Natural killer cell (primary cell): ENCODE data around the gene FSCB. TPM values are rescaled to one million over a fixed set of nuclear protein-coding genes. Genes with fewer than 3 reads are reported as not detected.

Experiments used
- ATAC-seq, 3 donors: fragments of 150-1000 bp in 2 of 3; fragments of 200-7000 bp in 1 of 3; cut with Tn5 transposase; 1 replicate in 1 of 3; 2 replicates in 2 of 3; pipeline ENCODE4 v1.10.0; 2021; ENCODE audit warnings: mild to moderate bottlenecking in 2 of 3, moderate library complexity in 2 of 3
- DNase-seq, 2 donors: peaks; one replicate each; pipeline versions ENCODE4 v3.0.0 to v3.0.0-alpha.2; 2013 to 2021; ENCODE audit warnings: mixed read lengths in 1 of 2
- H3K27ac ChIP-seq: one replicate; pipeline ENCODE4 v1.5.1; 2013; ENCODE audit warnings: mild to moderate bottlenecking, low read length
- H3K27me3 ChIP-seq: one replicate; pipeline ENCODE4 v1.6.1; 2013; ENCODE audit warnings: low read length; ENCODE audit not compliant: control insufficient read depth, insufficient read depth
- H3K36me3 ChIP-seq: one replicate; pipeline ENCODE4 v1.6.1; 2013; ENCODE audit warnings: low read length; ENCODE audit not compliant: control insufficient read depth, insufficient read depth
- H3K4me1 ChIP-seq: one replicate; pipeline ENCODE4 v1.6.1; 2013; ENCODE audit warnings: low read length; ENCODE audit not compliant: control insufficient read depth, insufficient read depth
- H3K4me3 ChIP-seq: one replicate; pipeline ENCODE4 v1.5.1; 2013; ENCODE audit warnings: low read length
- H3K9me3 ChIP-seq: one replicate; pipeline ENCODE4 v1.6.1; 2013; ENCODE audit warnings: low read length; ENCODE audit not compliant: control insufficient read depth, insufficient read depth
- H3K27ac Mint-ChIP-seq, 2 donors: one replicate each; pipeline ENCODE4 v1.8.0; 2022; ENCODE audit warnings: mild to moderate bottlenecking in 2 of 2, mixed read lengths in 2 of 2, moderate library complexity in 1 of 2
- H3K27me3 Mint-ChIP-seq, 2 donors: one replicate each; pipeline ENCODE4 v1.8.0; 2022; ENCODE audit warnings: low read depth in 2 of 2, mixed read lengths in 2 of 2
- H3K36me3 Mint-ChIP-seq: one replicate; pipeline ENCODE4 v1.8.0; 2022; ENCODE audit warnings: mixed read lengths
- H3K4me1 Mint-ChIP-seq, 2 donors: one replicate each; pipeline ENCODE4 v1.8.0; 2022; ENCODE audit warnings: mixed read lengths in 2 of 2
- H3K4me3 Mint-ChIP-seq: one replicate; pipeline ENCODE4 v1.8.0; 2022; ENCODE audit warnings: mild to moderate bottlenecking, moderate library complexity, mixed read lengths
- H3K9me3 Mint-ChIP-seq, 2 donors: one replicate each; pipeline ENCODE4 v1.8.0; 2022; ENCODE audit warnings: mixed read lengths in 2 of 2
- WGBS: methylation state at CpG from one replicate; pipeline ENCODE4 v1.1.7; 2013; ENCODE audit warnings: missing lambda C conversion rate; ENCODE audit not compliant: insufficient coverage; 5-methylcytosine and 5-hydroxymethylcytosine counted together
- intact Hi-C: fragments of 100-400 bp; cut with micrococcal nuclease; formaldehyde crosslinking; loops from one replicate; pipeline ENCODE4 v1.14.2; 2022
- total RNA-seq, 4 donors: library from RNA; stranded (reverse); fragments of 120-200 nt in 1 of 4; gene quantifications; one replicate each; pipeline versions ENCODE4 v1.2.3 to v1.2.4, GENCODE V29; 2013 to 2022
- TF ChIP-seq, protein P1 (sequence below): fragments of 200-600 bp; IDR thresholded peaks from one replicate; pipeline ENCODE4 v1.8.0; 2022; ENCODE audit warnings: antibody characterized with exemption

FSCB gene
- total RNA-seq, 3 donors from 2014 or later (not counting 1 experiment from before 2014, with no cell fraction given): not detected

- H3K4me3 ChIP-seq: no peak overlapping the region
- Mint-ChIP-seq H3K27ac (no peak overlapping the region), H3K9me3 (peaks cover 19 to 31% of the 10 kb centered on the region in 2 donors), H3K36me3 (no peaks in the 10 kb centered on the region), H3K4me1 (no peaks in the 10 kb centered on the region), H3K4me3 (no peak overlapping the region), H3K27me3 (no peaks in the 10 kb centered on the region)
- TF ChIP-seq, protein P1, sequence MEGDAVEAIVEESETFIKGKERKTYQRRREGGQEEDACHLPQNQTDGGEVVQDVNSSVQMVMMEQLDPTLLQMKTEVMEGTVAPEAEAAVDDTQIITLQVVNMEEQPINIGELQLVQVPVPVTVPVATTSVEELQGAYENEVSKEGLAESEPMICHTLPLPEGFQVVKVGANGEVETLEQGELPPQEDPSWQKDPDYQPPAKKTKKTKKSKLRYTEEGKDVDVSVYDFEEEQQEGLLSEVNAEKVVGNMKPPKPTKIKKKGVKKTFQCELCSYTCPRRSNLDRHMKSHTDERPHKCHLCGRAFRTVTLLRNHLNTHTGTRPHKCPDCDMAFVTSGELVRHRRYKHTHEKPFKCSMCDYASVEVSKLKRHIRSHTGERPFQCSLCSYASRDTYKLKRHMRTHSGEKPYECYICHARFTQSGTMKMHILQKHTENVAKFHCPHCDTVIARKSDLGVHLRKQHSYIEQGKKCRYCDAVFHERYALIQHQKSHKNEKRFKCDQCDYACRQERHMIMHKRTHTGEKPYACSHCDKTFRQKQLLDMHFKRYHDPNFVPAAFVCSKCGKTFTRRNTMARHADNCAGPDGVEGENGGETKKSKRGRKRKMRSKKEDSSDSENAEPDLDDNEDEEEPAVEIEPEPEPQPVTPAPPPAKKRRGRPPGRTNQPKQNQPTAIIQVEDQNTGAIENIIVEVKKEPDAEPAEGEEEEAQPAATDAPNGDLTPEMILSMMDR: no peak
- DNase-seq: no peak
- WGBS: 60% methylated on average over 1 of the region's 1 CpG
- no peaks in the 10 kb centered on the region for H3K36me3 ChIP-seq
- H3K27ac ChIP-seq: no peak overlapping the region
- H3K4me1 ChIP-seq: no peaks in the 10 kb centered on the region
- ATAC-seq: no peak
- H3K27me3 ChIP-seq: no peaks in the 10 kb centered on the region
- intact Hi-C loops: no loop called here
- no peaks in the 10 kb centered on the region for H3K9me3 ChIP-seq
These were observed 29.1 kb downstream of the FSCB start for GRCh38 chr14:44477953-44478352.

DNA sequence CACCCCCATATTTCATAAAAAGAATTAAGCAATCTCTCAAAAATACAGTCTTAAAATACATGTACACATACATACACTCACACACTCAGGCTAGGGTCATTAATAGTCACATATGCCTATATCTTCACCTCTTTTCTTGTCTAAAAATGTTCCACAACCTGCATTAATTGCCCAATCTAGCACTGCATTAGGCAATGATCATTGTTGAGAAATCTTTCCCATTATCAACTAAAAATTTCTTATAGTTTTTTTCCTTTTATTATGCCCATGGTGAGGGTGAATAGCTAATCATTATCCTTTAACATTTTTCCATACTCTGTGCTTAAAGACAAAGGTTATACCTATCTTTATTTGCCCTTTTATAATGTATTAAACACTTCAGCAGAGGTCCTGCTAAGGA, 38.3 kb downstream of the FSCB start:
- no peak overlapping the region for H3K27ac Mint-ChIP-seq
- peaks cover 9 to 12% of the 10 kb centered on the region in 2 donors for H3K9me3 Mint-ChIP-seq
- Histone ChIP-seq H3K36me3 (no peaks in the 10 kb centered on the region), H3K4me3 (no peak overlapping the region), H3K4me1 (no peaks in the 10 kb centered on the region), H3K9me3 (no peaks in the 10 kb centered on the region), H3K27me3 (no peaks in the 10 kb centered on the region), H3K27ac (no peak overlapping the region)
- DNase-seq (no peak), ATAC-seq (no peak)
- intact Hi-C loops: no loop called here
- TF ChIP-seq, protein P1: no peak
- H3K36me3 Mint-ChIP-seq: no peaks in the 10 kb centered on the region
- H3K4me1 Mint-ChIP-seq: no peaks in the 10 kb centered on the region
- no peak overlapping the region for H3K4me3 Mint-ChIP-seq
- H3K27me3 Mint-ChIP-seq: no peaks in the 10 kb centered on the region

GRCh38 chr14:44463356-44464004, 43.6 kb downstream of the FSCB start:
- no peak for ATAC-seq
- no peaks in the 10 kb centered on the region for H3K36me3 Mint-ChIP-seq
- H3K9me3 Mint-ChIP-seq: peaks cover 11 to 15% of the 10 kb centered on the region in 2 donors
- H3K9me3 ChIP-seq: no peaks in the 10 kb centered on the region
- no peaks in the 10 kb centered on the region for H3K36me3 ChIP-seq
- 90% methylated on average over 4 of the region's 4 CpGs for WGBS
- no peak overlapping the region for H3K27ac ChIP-seq
- no peak overlapping the region for H3K4me3 ChIP-seq
- no peaks in the 10 kb centered on the region for H3K4me1 Mint-ChIP-seq
- DNase-seq: no peak
- TF ChIP-seq, protein P1: no peak
- no peaks in the 10 kb centered on the region for H3K4me1 ChIP-seq
- intact Hi-C loops: no loop called here
- H3K27me3 ChIP-seq: no peaks in the 10 kb centered on the region
- no peaks in the 10 kb centered on the region for H3K27me3 Mint-ChIP-seq
- H3K27ac Mint-ChIP-seq: no peak overlapping the region
- no peak overlapping the region for H3K4me3 Mint-ChIP-seq

- TF ChIP-seq, protein P1: no peak
- Mint-ChIP-seq H3K27me3 (no peaks in the 10 kb centered on the region), H3K4me3 (no peak overlapping the region), H3K27ac (no peak overlapping the region), H3K36me3 (peaks cover 4% of the 10 kb centered on the region), H3K4me1 (no peaks in the 10 kb centered on the region), H3K9me3 (peaks cover 10 to 17% of the 10 kb centered on the region in 2 donors)
- Histone ChIP-seq H3K4me1 (no peaks in the 10 kb centered on the region), H3K9me3 (no peaks in the 10 kb centered on the region), H3K27me3 (no peaks in the 10 kb centered on the region), H3K4me3 (no peak overlapping the region), H3K36me3 (no peaks in the 10 kb centered on the region), H3K27ac (no peak overlapping the region)
- no peak for ATAC-seq
- DNase-seq: no peak
- WGBS: no CpG with 5 or more reads among the region's 1 CpG
- intact Hi-C loops: no loop called here
These were observed 44.7 kb downstream of the FSCB start for GRCh38 chr14:44462381-44462780.
